Rectal smooth muscle tissue (tissue), 1 donor: Measurements from ENCODE around the gene MINDY4.

Experiments used
- H3K27ac ChIP-seq: one replicate; pipeline ENCODE4 v1.7.0; 2013; ENCODE audit warnings: low read depth, low read length, inconsistent platforms
- H3K27me3 ChIP-seq: one replicate; pipeline ENCODE4 v1.7.0; 2013; ENCODE audit warnings: low read length; ENCODE audit not compliant: control insufficient read depth, insufficient read depth
- H3K36me3 ChIP-seq: one replicate; pipeline ENCODE4 v1.7.0; 2013; ENCODE audit warnings: low read length; ENCODE audit not compliant: control insufficient read depth, insufficient read depth
- H3K4me1 ChIP-seq: one replicate; pipeline ENCODE4 v1.7.0; 2013; ENCODE audit warnings: low read length; ENCODE audit not compliant: control insufficient read depth, insufficient read depth
- H3K4me3 ChIP-seq: one replicate; pipeline ENCODE4 v1.7.0; 2013; ENCODE audit warnings: low read length
- H3K9ac ChIP-seq: one replicate; pipeline ENCODE4 v1.7.0; 2013; ENCODE audit warnings: low read length

The MINDY4 gene

GRCh38 chr7:30764030-30764975, 6.9 kb upstream of the MINDY4 start:
- H3K9ac ChIP-seq = no peak overlapping the region
- H3K27me3 ChIP-seq = no peaks in the 10 kb centered on the region
- peak overlapping the region; percentile 27 for H3K27ac ChIP-seq
- H3K36me3 ChIP-seq = no peaks in the 10 kb centered on the region
- H3K4me1 ChIP-seq = peaks cover 21% of the 10 kb centered on the region
- no peak overlapping the region for H3K4me3 ChIP-seq

- peaks cover 21% of the 10 kb centered on the region for H3K4me1 ChIP-seq
- no peak overlapping the region for H3K4me3 ChIP-seq
- H3K27me3 ChIP-seq = no peaks in the 10 kb centered on the region
- H3K36me3 ChIP-seq = no peaks in the 10 kb centered on the region
- H3K27ac ChIP-seq = peak overlapping the region; percentile 33
- no peak overlapping the region for H3K9ac ChIP-seq
Measured at GRCh38 chr7:30765408-30765807, 5.8 kb upstream of the MINDY4 start.

- no peaks in the 10 kb centered on the region for H3K36me3 ChIP-seq
- peak overlapping the region; percentile 84 for H3K4me3 ChIP-seq
- H3K9ac ChIP-seq = no peak overlapping the region
- peaks cover 4% of the 10 kb centered on the region for H3K4me1 ChIP-seq
- no peaks in the 10 kb centered on the region for H3K27me3 ChIP-seq
- H3K27ac ChIP-seq = peak overlapping the region; percentile 86
Measured at GRCh38 chr7:30770845-30771173, 408 bp upstream of the MINDY4 start.

- H3K27ac ChIP-seq = peak overlapping the region; percentile 86
- no peaks in the 10 kb centered on the region for H3K36me3 ChIP-seq
- peak overlapping the region; percentile 84 for H3K4me3 ChIP-seq
- H3K27me3 ChIP-seq = no peaks in the 10 kb centered on the region
- H3K9ac ChIP-seq = no peak overlapping the region
- peaks cover 4% of the 10 kb centered on the region for H3K4me1 ChIP-seq
Measured at GRCh38 chr7:30771880-30772425, 736 bp downstream of the MINDY4 start.

GRCh38 chr7:30772984-30773383, 1.8 kb downstream of the MINDY4 start:
- Histone ChIP-seq H3K4me3 (no peak overlapping the region), H3K9ac (no peak overlapping the region), H3K4me1 (peaks cover 7% of the 10 kb centered on the region)

GRCh38 chr7:30775992-30776391, 4.8 kb downstream of the MINDY4 start:
- no peaks in the 10 kb centered on the region for H3K27me3 ChIP-seq
- no peak overlapping the region for H3K27ac ChIP-seq
- H3K9ac ChIP-seq = no peak overlapping the region
- H3K36me3 ChIP-seq = no peaks in the 10 kb centered on the region
- H3K4me1 ChIP-seq = peaks cover 28% of the 10 kb centered on the region
- no peak overlapping the region for H3K4me3 ChIP-seq

More at GRCh38 chr7:30772984-30773383, 1.8 kb downstream of the MINDY4 start:
- Histone ChIP-seq H3K27ac (no peak overlapping the region), H3K27me3 (no peaks in the 10 kb centered on the region), H3K36me3 (no peaks in the 10 kb centered on the region)

GRCh38 chr7:30776971-30777370, 5.8 kb downstream of the MINDY4 start:
- Histone ChIP-seq H3K27me3 (no peaks in the 10 kb centered on the region), H3K27ac (no peak overlapping the region), H3K4me3 (no peak overlapping the region), H3K4me1 (peaks cover 29% of the 10 kb centered on the region), H3K9ac (no peak overlapping the region), H3K36me3 (no peaks in the 10 kb centered on the region)

GRCh38 chr7:30778255-30779025, 7.2 kb downstream of the MINDY4 start:
- no peak overlapping the region for H3K9ac ChIP-seq
- H3K27ac ChIP-seq = peak overlapping the region; percentile 85
- H3K4me1 ChIP-seq = peaks cover 29% of the 10 kb centered on the region
- H3K36me3 ChIP-seq = no peaks in the 10 kb centered on the region
- H3K27me3 ChIP-seq = no peaks in the 10 kb centered on the region
- no peak overlapping the region for H3K4me3 ChIP-seq

- no peaks in the 10 kb centered on the region for H3K36me3 ChIP-seq
- H3K9ac ChIP-seq = no peak overlapping the region
Measured at GRCh38 chr7:30779574-30779973, 8.4 kb downstream of the MINDY4 start.

GRCh38 chr7:30780941-30781340, 9.7 kb downstream of the MINDY4 start:
- no peaks in the 10 kb centered on the region for H3K27me3 ChIP-seq
- no peak overlapping the region for H3K4me3 ChIP-seq
- no peaks in the 10 kb centered on the region for H3K36me3 ChIP-seq
- H3K9ac ChIP-seq = no peak overlapping the region
- H3K4me1 ChIP-seq = peaks cover 29% of the 10 kb centered on the region
- H3K27ac ChIP-seq = no peak overlapping the region

More at GRCh38 chr7:30779574-30779973, 8.4 kb downstream of the MINDY4 start:
- Histone ChIP-seq H3K4me3 (no peak overlapping the region), H3K27me3 (no peaks in the 10 kb centered on the region), H3K4me1 (peaks cover 29% of the 10 kb centered on the region), H3K27ac (no peak overlapping the region)

- no peaks in the 10 kb centered on the region for H3K27me3 ChIP-seq
- H3K9ac ChIP-seq = no peak overlapping the region
- H3K27ac ChIP-seq = no peak overlapping the region
- H3K4me1 ChIP-seq = peaks cover 26% of the 10 kb centered on the region
- no peaks in the 10 kb centered on the region for H3K36me3 ChIP-seq
- H3K4me3 ChIP-seq = no peak overlapping the region
Measured at GRCh38 chr7:30782690-30783089, 11.5 kb downstream of the MINDY4 start.

GRCh38 chr7:30785786-30786185, 14.6 kb downstream of the MINDY4 start:
- Histone ChIP-seq H3K4me3 (no peak overlapping the region), H3K27ac (no peak overlapping the region), H3K36me3 (no peaks in the 10 kb centered on the region), H3K4me1 (peaks cover 2% of the 10 kb centered on the region), H3K27me3 (no peaks in the 10 kb centered on the region), H3K9ac (no peak overlapping the region)
